GM23338 (cell line): Measurements from ENCODE around the gene ZXDC. TPM values are rescaled to one million over a fixed set of nuclear protein-coding genes. Genes with fewer than 3 reads are reported as not detected.

ENCODE experiments used
- polyA plus RNA-seq: library from polyadenylated mRNA; unstranded; fragments of >200 nt; fragmentation: Nextera tagmentation; extraction: Ambion mirVana; gene quantifications from 2 replicates; pipeline ENCODE4 v1.2.1, GENCODE V29; 2016
- total RNA-seq: library from RNA; depleted of rRNA; stranded (reverse); fragments of >200 nt; shearing (Covaris generic); gene quantifications from 2 replicates; pipeline ENCODE4 v1.2.3, GENCODE V29; 2014; rRNA removed

ZXDC gene
- total and polyA plus RNA-seq, 2 experiments from 2014 or later: 5.7 to 45.1 TPM

Other genes with a start within 250 kb of the ZXDC start
- gene KLF15, start 118.5 kb downstream of the ZXDC start, total RNA-seq: 14.0 and 19.8 TPM in 2 replicates
- 3.3 and 3.5 TPM in 2 replicates for gene KLF15, start 118.5 kb downstream of the ZXDC start, polyA plus RNA-seq
- gene CFAP100, start 81.0 kb downstream of the ZXDC start, total RNA-seq: 0.07 TPM in 1 of 2 replicates, not detected in the other
- gene CFAP100, start 81.0 kb downstream of the ZXDC start, polyA plus RNA-seq: not detected in 2 replicates
- gene UROC1, start 41.9 kb upstream of the ZXDC start, total RNA-seq: not detected in 2 replicates
- not detected in 2 replicates for gene UROC1, start 41.9 kb upstream of the ZXDC start, polyA plus RNA-seq
- gene CHST13, start 48.3 kb upstream of the ZXDC start, total RNA-seq: 8.4 TPM in 2 replicates
- gene CHST13, start 48.3 kb upstream of the ZXDC start, polyA plus RNA-seq: 3.7 and 4.0 TPM in 2 replicates
- gene C3orf22, start 83.0 kb upstream of the ZXDC start, total RNA-seq: not detected in 2 replicates
- not detected in 2 replicates for gene C3orf22, start 83.0 kb upstream of the ZXDC start, polyA plus RNA-seq
- gene TXNRD3, start 179.2 kb upstream of the ZXDC start, total RNA-seq: 4.0 and 4.1 TPM in 2 replicates
- 1.8 and 3.0 TPM in 2 replicates for gene TXNRD3, start 179.2 kb upstream of the ZXDC start, polyA plus RNA-seq
- gene CHCHD6, start 228.3 kb upstream of the ZXDC start, total RNA-seq: 27.1 and 28.8 TPM in 2 replicates
- 42.9 and 43.0 TPM in 2 replicates for gene CHCHD6, start 228.3 kb upstream of the ZXDC start, polyA plus RNA-seq